Stomach (tissue), 9 donors: ENCODE results near the gene LRRC27. TPM values are rescaled to one million over a fixed set of nuclear protein-coding genes. Genes with fewer than 3 reads are reported as not detected.
A peak's percentile ranks its signal among the peaks of the same experiment; 100 is the strongest.

Experiments
- DNase-seq, 2 donors: peaks; one replicate each; pipeline versions ENCODE4 v3.0.0 to v3.0.0-alpha.2; 2013 to 2019
- H3K27ac ChIP-seq, 5 donors: fragments of 200-600 bp in 4 of 5; sonication (generic) in 4 of 5; one replicate each; pipeline ENCODE4 v1.5.1; 2013 to 2019; ENCODE audit warnings: mild to moderate bottlenecking in 1 of 5, moderate library complexity in 1 of 5
- H3K27me3 ChIP-seq, 3 donors: fragments of 200-600 bp; sonication (generic); one replicate each; pipeline ENCODE4 v1.5.1; 2017 to 2019; ENCODE audit warnings: mixed run types in 1 of 3
- H3K36me3 ChIP-seq, 4 donors: fragments of 200-600 bp; sonication (generic); 1 replicate in 3 of 4; 2 replicates in 1 of 4; pipeline ENCODE4 v1.5.1; 2016 to 2019
- H3K4me1 ChIP-seq, 4 donors: fragments of 200-600 bp; sonication (generic); one replicate each; pipeline ENCODE4 v1.5.1; 2016 to 2019
- H3K4me3 ChIP-seq, 4 donors: fragments of 200-600 bp; sonication (generic) in 3 of 4; one replicate each; pipeline ENCODE4 v1.5.1; 2016 to 2019; ENCODE audit warnings: mild to moderate bottlenecking in 1 of 4
- H3K9me3 ChIP-seq, 4 donors: fragments of 200-600 bp; sonication (generic); one replicate each; pipeline ENCODE4 v1.5.1; 2016 to 2019
- CTCF ChIP-seq, 7 experiments: fragments of 450-650 bp in 4 of 7; fragments of 200-600 bp in 3 of 7; sonication (generic) in 3 of 7; IDR thresholded peaks; one replicate each; pipeline ENCODE4 v1.5.1; 2016 to 2019; ENCODE audit warnings: antibody characterized with exemption in 7 of 7, control low read depth in 2 of 7, mild to moderate bottlenecking in 1 of 7
- EP300 ChIP-seq: sonication (generic); formaldehyde crosslinking; IDR thresholded peaks from one replicate; pipeline ENCODE4 v1.6.1; 2017; ENCODE audit warnings: antibody characterized with exemption
- POLR2A ChIP-seq, 4 donors: fragments of 450-650 bp; IDR thresholded peaks; one replicate each; pipeline ENCODE4 v1.6.1; 2016; ENCODE audit warnings: antibody characterized with exemption in 4 of 4, control low read depth in 2 of 4, mild to moderate bottlenecking in 1 of 4, moderate library complexity in 1 of 4
- POLR2AphosphoS5 ChIP-seq, 3 donors: sonication (generic); formaldehyde crosslinking; IDR thresholded peaks; one replicate each; pipeline ENCODE4 v1.6.1; 2016; ENCODE audit warnings: antibody characterized with exemption in 3 of 3
- WGBS, 5 donors: extraction: QIAGEN DNeasy Blood & Tissue Kit in 3 of 5; methylation state at CpG; one replicate each; pipeline versions ENCODE4 v1.1.5 to v1.1.7; 2013 to 2018; 5-methylcytosine and 5-hydroxymethylcytosine counted together
- intact Hi-C: fragments of 100-400 bp; cut with DNase I; formaldehyde crosslinking; loops from one replicate; pipeline ENCODE4 v1.15.1; 2023; ENCODE audit warnings: low total_unique reads
- polyA plus RNA-seq, 3 donors: library from polyadenylated mRNA; stranded (reverse); fragments of 200-250 nt; gene quantifications; one replicate each; pipeline ENCODE4 v1.2.3, GENCODE V29; 2013
- total RNA-seq, 5 donors: library from RNA; depleted of rRNA; stranded (reverse); fragments of >200 nt; gene quantifications; one replicate each; pipeline versions ENCODE4 v1.1.0 to v1.2.3, GENCODE V29; 2014 to 2016
- donor health status: healthy with polysubstance abuse.
- donor health status: Bipolar disorder and iron deficiency.
- donor health status: healthy.

The LRRC27 gene
- total and polyA plus RNA-seq, 8 donors = 4.2 to 31.3 (median 11.1) TPM

- DNase-seq = no peak
- WGBS, 5 donors = 82 to 88% (median 85%) methylated on average over 24 to 25 of the region's 25 CpGs
- H3K27me3 ChIP-seq = no peaks in the 10 kb centered on the region
These were observed 41.4 kb downstream of the LRRC27 start for GRCh38 chr10:132373241-132373955.

GRCh38 chr10:132374176-132374575 is 42.2 kb downstream of the LRRC27 start:
- WGBS, 5 donors = 83 to 92% (median 89%) methylated on average over 7 to 8 of the region's 8 CpGs
- no peaks in the 10 kb centered on the region for H3K9me3 ChIP-seq
- peaks cover 0 to 17% (median 0%) of the 10 kb centered on the region in 4 donors for H3K36me3 ChIP-seq
- no peak for TF ChIP-seq POLR2A (IDR thresholded peaks at IDR 0.05)
- no peak for TF ChIP-seq CTCF (IDR thresholded peaks at IDR 0.05)
- no peak for TF ChIP-seq EP300
- TF ChIP-seq POLR2AphosphoS5 (IDR thresholded peaks at IDR 0.05) = no peak
- H3K27me3 ChIP-seq = no peaks in the 10 kb centered on the region
- no peak overlapping the region for H3K4me3 ChIP-seq
- H3K4me1 ChIP-seq = no peaks in the 10 kb centered on the region
- DNase-seq = no peak
- intact Hi-C loops = no loop called here
- no peak overlapping the region for H3K27ac ChIP-seq

More at GRCh38 chr10:132373241-132373955, 41.4 kb downstream of the LRRC27 start:
- H3K27ac ChIP-seq = no peak overlapping the region
- intact Hi-C loops = no loop called here
- no peak for TF ChIP-seq POLR2A (IDR thresholded peaks at IDR 0.05)
- no peak for TF ChIP-seq POLR2AphosphoS5 (IDR thresholded peaks at IDR 0.05)
- no peak for TF ChIP-seq CTCF (IDR thresholded peaks at IDR 0.05)
- TF ChIP-seq EP300 = no peak
- no peaks in the 10 kb centered on the region for H3K4me1 ChIP-seq
- no peak overlapping the region for H3K4me3 ChIP-seq
- H3K36me3 ChIP-seq = peaks cover 0 to 17% (median 0%) of the 10 kb centered on the region in 4 donors
- no peaks in the 10 kb centered on the region for H3K9me3 ChIP-seq

DNA sequence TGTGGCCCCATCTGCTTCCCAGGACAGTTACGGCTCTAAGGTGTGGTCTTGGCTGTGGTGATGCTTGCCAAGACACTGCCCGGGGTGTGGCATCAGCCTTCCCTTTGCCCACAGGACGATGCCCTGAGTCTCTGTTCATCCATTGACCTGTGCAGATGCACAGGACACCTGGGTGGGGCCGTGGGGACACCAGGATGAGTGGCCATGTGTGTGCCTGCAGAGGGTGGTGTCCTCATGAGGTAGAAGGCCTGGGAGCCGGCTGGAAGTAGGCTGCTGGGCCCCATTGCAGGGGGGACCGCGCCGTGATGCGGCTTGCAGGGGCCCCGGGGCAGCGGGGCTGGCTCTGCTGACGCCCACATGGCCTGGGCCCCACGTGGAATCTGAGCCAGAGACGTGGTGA is 42.6 kb downstream of the LRRC27 start:
- H3K9me3 ChIP-seq = no peaks in the 10 kb centered on the region
- DNase-seq = no peak
- no peak overlapping the region for H3K4me3 ChIP-seq
- intact Hi-C loops = no loop called here
- H3K4me1 ChIP-seq = no peaks in the 10 kb centered on the region
- H3K36me3 ChIP-seq = peaks cover 0 to 18% (median 0%) of the 10 kb centered on the region in 4 donors
- no peak overlapping the region for H3K27ac ChIP-seq
- 82 to 90% (median 87%) methylated on average over 13 to 14 of the region's 14 CpGs for WGBS, 5 donors
- TF ChIP-seq POLR2A (IDR thresholded peaks at IDR 0.05) (no peak), EP300 (no peak), CTCF (IDR thresholded peaks at IDR 0.05) (no peak), POLR2AphosphoS5 (IDR thresholded peaks at IDR 0.05) (no peak)
- no peaks in the 10 kb centered on the region for H3K27me3 ChIP-seq

GRCh38 chr10:132375116-132375794 is 43.3 kb downstream of the LRRC27 start:
- TF ChIP-seq POLR2A (IDR thresholded peaks at IDR 0.05) (no peak), EP300 (no peak), CTCF (IDR thresholded peaks at IDR 0.05) (no peak), POLR2AphosphoS5 (IDR thresholded peaks at IDR 0.05) (no peak)
- WGBS, 5 donors = 74 to 85% (median 81%) methylated on average over 24 to 26 of the region's 26 CpGs
- H3K36me3 ChIP-seq = peaks cover 0 to 18% (median 0%) of the 10 kb centered on the region in 4 donors
- no peaks in the 10 kb centered on the region for H3K27me3 ChIP-seq
- intact Hi-C loops = no loop called here
- H3K4me3 ChIP-seq = no peak overlapping the region
- H3K27ac ChIP-seq = no peak overlapping the region
- no peaks in the 10 kb centered on the region for H3K4me1 ChIP-seq
- no peaks in the 10 kb centered on the region for H3K9me3 ChIP-seq
- DNase-seq = peak in 1 of 2 donors; percentile 35
